GM23338 (cell line): ENCODE results near the gene HIVEP3. TPM values are rescaled to one million over a fixed set of nuclear protein-coding genes. Genes with fewer than 3 reads are reported as not detected.

Experiments
- ATAC-seq: fragments of 200-7000 bp; cut with Tn5 transposase; 3 replicates; pipeline ENCODE4 v1.9.1; 2020
- DNase-seq: peaks from one replicate; pipeline ENCODE4 v3.0.0-alpha.2; 2015; ENCODE audit warnings: low spot score
- H2AFZ ChIP-seq: fragments of 200-600 bp; sonication (generic); 2 replicates; pipeline ENCODE4 v1.8.0; 2016; ENCODE audit warnings: antibody characterized with exemption, mild to moderate bottlenecking, moderate library complexity
- H3F3A ChIP-seq: fragments of 200-600 bp; sonication (generic); replicated peaks from 2 replicates; pipeline ENCODE4 v1.8.0; 2017; ENCODE audit warnings: antibody characterized with exemption, mixed run types, low read depth
- H3K27ac ChIP-seq: fragments of 200-600 bp; sonication (generic); 2 replicates; pipeline ENCODE4 v1.6.1; 2016; ENCODE audit warnings: low read depth
- H3K27me3 ChIP-seq: fragments of 200-600 bp; sonication (generic); 2 replicates; pipeline ENCODE4 v1.8.0; 2016; ENCODE audit warnings: mild to moderate bottlenecking, mixed run types, moderate library complexity; ENCODE audit not compliant: insufficient read depth
- H3K36me3 ChIP-seq: fragments of 200-600 bp; sonication (generic); 2 replicates; pipeline ENCODE4 v1.8.0; 2016; ENCODE audit warnings: mild to moderate bottlenecking; ENCODE audit not compliant: insufficient read depth
- H3K4me1 ChIP-seq: fragments of 200-600 bp; sonication (generic); 2 replicates; pipeline ENCODE4 v1.8.0; 2016; ENCODE audit warnings: mild to moderate bottlenecking, moderate library complexity; ENCODE audit not compliant: insufficient read depth
- H3K4me2 ChIP-seq: fragments of 200-600 bp; sonication (generic); 2 replicates; pipeline ENCODE4 v1.7.1; 2017; ENCODE audit warnings: mixed run types
- H3K4me3 ChIP-seq: fragments of 200-600 bp; sonication (generic); 2 replicates; pipeline ENCODE4 v1.6.1; 2016; ENCODE audit warnings: mixed run types
- H3K79me2 ChIP-seq: fragments of 200-600 bp; sonication (generic); replicated peaks from 2 replicates; pipeline ENCODE4 v1.8.0; 2017; ENCODE audit warnings: mild to moderate bottlenecking; ENCODE audit not compliant: insufficient read depth
- H3K9me2 ChIP-seq: fragments of 200-600 bp; sonication (generic); 2 replicates; pipeline ENCODE4 v1.8.0; 2017; ENCODE audit not compliant: insufficient read depth
- H4K20me1 ChIP-seq: fragments of 200-600 bp; sonication (generic); replicated peaks from 2 replicates; pipeline ENCODE4 v1.8.0; 2017; ENCODE audit warnings: mild to moderate bottlenecking; ENCODE audit not compliant: insufficient read depth
- H3K27ac Mint-ChIP-seq: 2 replicates; pipeline ENCODE4 v1.8.0; 2020; ENCODE audit warnings: inconsistent platforms, mild to moderate bottlenecking, moderate library complexity, mixed read lengths
- H3K27me3 Mint-ChIP-seq: 3 replicates; pipeline ENCODE4 v1.8.0; 2022; ENCODE audit warnings: low read depth, mild to moderate bottlenecking, moderate library complexity, mixed read lengths, inconsistent platforms; ENCODE audit not compliant: insufficient read depth, poor library complexity
- H3K36me3 Mint-ChIP-seq: 3 replicates; pipeline ENCODE4 v1.8.0; 2021; ENCODE audit warnings: low read depth, mild to moderate bottlenecking, inconsistent platforms, moderate library complexity, mixed read lengths
- H3K4me1 Mint-ChIP-seq: 3 replicates; pipeline ENCODE4 v1.8.0; 2020; ENCODE audit warnings: mild to moderate bottlenecking, inconsistent platforms, mixed read lengths
- H3K4me3 Mint-ChIP-seq: 3 replicates; pipeline ENCODE4 v1.8.0; 2021; ENCODE audit warnings: moderate library complexity, mild to moderate bottlenecking, inconsistent platforms, mixed read lengths
- H3K9me3 Mint-ChIP-seq: 3 replicates; pipeline ENCODE4 v1.8.0; 2020; ENCODE audit warnings: moderate library complexity, mild to moderate bottlenecking, inconsistent platforms, mixed read lengths
- CTCF ChIP-seq, 2 experiments: fragments of 200-600 bp in 1 of 2; sonication (generic) in 1 of 2; conservative IDR thresholded peaks; 2 replicates each; pipeline versions ENCODE4 v1.5.1 to v1.6.1; 2016 to 2017; ENCODE audit warnings: antibody characterized with exemption in 2 of 2, low read depth in 2 of 2, mild to moderate bottlenecking in 2 of 2, moderate library complexity in 1 of 2
- EZH2 ChIP-seq: fragments of 200-600 bp; sonication (generic); IDR thresholded peaks from one replicate; pipeline ENCODE4 v1.8.0; 2017; ENCODE audit warnings: antibody characterized with exemption, mild to moderate bottlenecking, low read depth; ENCODE audit not compliant: unreplicated experiment
- NANOG ChIP-seq: IDR thresholded peaks from 2 replicates; pipeline ENCODE4 v1.6.1; 2016; ENCODE audit warnings: antibody characterized with exemption, borderline replicate concordance
- POLR2AphosphoS5 ChIP-seq: IDR thresholded peaks from 2 replicates; pipeline ENCODE4 v1.6.1; 2016; ENCODE audit warnings: antibody characterized with exemption, low read depth
- ZNF114 ChIP-seq: fragments of 250-450 bp; sonication (Bioruptor Pico); IDR thresholded peaks from 2 replicates; pipeline ENCODE4 v1.5.0; 2020; ENCODE audit warnings: mild to moderate bottlenecking, moderate library complexity
- ZNF462 ChIP-seq: fragments of 250-450 bp; sonication (Bioruptor Pico); IDR thresholded peaks from 2 replicates; pipeline ENCODE4 v1.5.0; 2020; ENCODE audit warnings: mild to moderate bottlenecking, moderate library complexity
- polyA plus RNA-seq: library from polyadenylated mRNA; unstranded; fragments of >200 nt; fragmentation: Nextera tagmentation; extraction: Ambion mirVana; gene quantifications from 2 replicates; pipeline ENCODE4 v1.2.1, GENCODE V29; 2016
- total RNA-seq: library from RNA; depleted of rRNA; stranded (reverse); fragments of >200 nt; shearing (Covaris generic); gene quantifications from 2 replicates; pipeline ENCODE4 v1.2.3, GENCODE V29; 2014
- TF ChIP-seq, protein P1 (sequence below): IDR thresholded peaks from 2 replicates; pipeline ENCODE4 v1.6.1; 2016; ENCODE audit warnings: antibody characterized with exemption
- TF ChIP-seq, protein P2 (sequence below): IDR thresholded peaks from one replicate; pipeline ENCODE4 v1.6.1; 2018; ENCODE audit warnings: antibody characterized with exemption; ENCODE audit not compliant: unreplicated experiment

HIVEP3 gene
- total and polyA plus RNA-seq, 2 experiments from 2014 or later = 0.14 to 0.24 TPM

DNA sequence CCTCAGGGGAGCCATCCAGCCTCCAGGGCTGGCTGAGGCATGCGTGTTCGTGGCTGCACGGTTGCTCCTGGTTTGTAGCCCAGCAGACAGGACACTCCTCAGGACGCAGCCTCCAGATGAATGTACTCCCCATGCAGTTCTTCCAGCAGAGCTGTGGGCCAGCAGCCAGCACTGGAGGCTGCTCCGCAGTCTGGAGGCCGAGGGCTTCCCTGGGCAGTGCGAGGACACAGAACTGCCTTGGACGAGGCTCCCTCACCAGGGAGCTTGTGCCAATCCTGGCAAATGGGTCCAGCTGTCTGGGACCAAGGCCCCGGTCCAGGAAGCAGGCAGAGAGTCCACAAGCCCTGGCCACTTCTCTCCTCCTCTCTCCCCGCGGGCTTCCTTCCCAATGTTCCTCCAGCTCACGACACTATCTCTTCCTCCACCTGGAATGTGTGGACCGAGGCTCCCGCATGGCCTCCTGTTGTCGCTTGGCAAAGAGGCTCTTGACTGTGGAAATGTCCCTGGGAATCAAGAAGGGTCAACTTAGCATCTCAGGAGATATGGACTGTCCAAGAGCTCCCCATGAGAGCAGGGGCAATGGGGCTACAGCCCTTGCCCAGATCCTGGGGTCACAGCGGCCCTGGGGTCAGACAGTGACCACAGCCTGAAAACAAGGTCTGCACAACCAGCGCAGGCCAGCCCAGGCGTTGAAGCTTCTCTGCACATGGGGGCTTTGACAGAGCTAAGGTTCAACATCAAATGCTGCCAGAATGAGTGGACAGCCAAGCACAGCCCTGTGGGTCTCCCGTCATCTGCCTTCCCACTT is 439.5 kb downstream of the HIVEP3 start (continued):
- TF ChIP-seq, protein P1, sequence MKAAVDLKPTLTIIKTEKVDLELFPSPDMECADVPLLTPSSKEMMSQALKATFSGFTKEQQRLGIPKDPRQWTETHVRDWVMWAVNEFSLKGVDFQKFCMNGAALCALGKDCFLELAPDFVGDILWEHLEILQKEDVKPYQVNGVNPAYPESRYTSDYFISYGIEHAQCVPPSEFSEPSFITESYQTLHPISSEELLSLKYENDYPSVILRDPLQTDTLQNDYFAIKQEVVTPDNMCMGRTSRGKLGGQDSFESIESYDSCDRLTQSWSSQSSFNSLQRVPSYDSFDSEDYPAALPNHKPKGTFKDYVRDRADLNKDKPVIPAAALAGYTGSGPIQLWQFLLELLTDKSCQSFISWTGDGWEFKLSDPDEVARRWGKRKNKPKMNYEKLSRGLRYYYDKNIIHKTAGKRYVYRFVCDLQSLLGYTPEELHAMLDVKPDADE = no peak
- TF ChIP-seq EZH2 (no peak), ZNF462 (CRISPR knock-in tag) (no peak), NANOG (no peak), POLR2AphosphoS5 (no peak)

DNA sequence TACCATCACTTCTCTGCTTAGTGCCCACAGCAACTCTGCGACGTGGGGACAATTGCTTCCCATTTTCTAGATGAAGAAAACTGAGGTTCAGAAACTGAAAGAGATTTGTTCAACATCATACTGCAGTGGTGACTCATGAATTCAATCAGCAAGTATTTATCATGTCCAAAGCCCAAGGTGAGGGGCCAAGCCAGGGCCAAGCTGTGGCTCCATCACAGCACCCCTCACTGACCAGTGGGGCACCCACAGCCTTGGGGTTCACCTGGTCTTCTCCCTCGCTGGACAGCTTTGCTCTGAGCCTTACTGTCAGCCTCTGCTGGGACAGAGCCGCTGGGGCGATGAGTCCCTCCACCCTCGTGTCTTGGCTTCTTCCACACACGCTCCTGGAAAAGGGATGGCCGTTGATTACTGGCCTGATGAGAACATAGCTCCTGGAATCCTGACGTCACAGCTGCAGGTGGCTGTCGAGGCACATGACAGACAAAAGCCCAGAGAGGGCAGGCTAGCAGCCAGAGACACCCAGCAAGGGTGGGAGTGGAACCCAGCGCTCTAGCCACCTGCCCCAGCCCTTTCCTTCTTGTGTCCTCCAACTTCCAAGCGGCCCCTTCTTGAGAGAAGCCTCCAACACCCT is 440.5 kb downstream of the HIVEP3 start:
- Mint-ChIP-seq H3K27me3 (peaks cover 11% of the 10 kb centered on the region), H3K27ac (no peak overlapping the region), H3K4me1 (peaks cover 21% of the 10 kb centered on the region), H3K9me3 (no peaks in the 10 kb centered on the region), H3K36me3 (no peaks in the 10 kb centered on the region), H3K4me3 (no peak overlapping the region)
- Histone ChIP-seq H4K20me1 (no peaks in the 10 kb centered on the region), H3K27ac (no peak overlapping the region), H3K36me3 (no peaks in the 10 kb centered on the region), H3K27me3 (no peaks in the 10 kb centered on the region), H3K79me2 (no peaks in the 10 kb centered on the region), H3F3A (no peaks in the 10 kb centered on the region), H3K9me2 (no peaks in the 10 kb centered on the region), H3K4me2 (no peak overlapping the region), H3K4me3 (no peak overlapping the region), H3K4me1 (no peaks in the 10 kb centered on the region), H2AFZ (no peak overlapping the region)
- ATAC-seq (no peak), DNase-seq (no peak)
- TF ChIP-seq CTCF (conservative IDR thresholded peaks at IDR 0.05; ENCODE audit: low read depth in 2 of 2) (no peak), ZNF114 (CRISPR knock-in tag) (no peak)
- TF ChIP-seq, protein P2, sequence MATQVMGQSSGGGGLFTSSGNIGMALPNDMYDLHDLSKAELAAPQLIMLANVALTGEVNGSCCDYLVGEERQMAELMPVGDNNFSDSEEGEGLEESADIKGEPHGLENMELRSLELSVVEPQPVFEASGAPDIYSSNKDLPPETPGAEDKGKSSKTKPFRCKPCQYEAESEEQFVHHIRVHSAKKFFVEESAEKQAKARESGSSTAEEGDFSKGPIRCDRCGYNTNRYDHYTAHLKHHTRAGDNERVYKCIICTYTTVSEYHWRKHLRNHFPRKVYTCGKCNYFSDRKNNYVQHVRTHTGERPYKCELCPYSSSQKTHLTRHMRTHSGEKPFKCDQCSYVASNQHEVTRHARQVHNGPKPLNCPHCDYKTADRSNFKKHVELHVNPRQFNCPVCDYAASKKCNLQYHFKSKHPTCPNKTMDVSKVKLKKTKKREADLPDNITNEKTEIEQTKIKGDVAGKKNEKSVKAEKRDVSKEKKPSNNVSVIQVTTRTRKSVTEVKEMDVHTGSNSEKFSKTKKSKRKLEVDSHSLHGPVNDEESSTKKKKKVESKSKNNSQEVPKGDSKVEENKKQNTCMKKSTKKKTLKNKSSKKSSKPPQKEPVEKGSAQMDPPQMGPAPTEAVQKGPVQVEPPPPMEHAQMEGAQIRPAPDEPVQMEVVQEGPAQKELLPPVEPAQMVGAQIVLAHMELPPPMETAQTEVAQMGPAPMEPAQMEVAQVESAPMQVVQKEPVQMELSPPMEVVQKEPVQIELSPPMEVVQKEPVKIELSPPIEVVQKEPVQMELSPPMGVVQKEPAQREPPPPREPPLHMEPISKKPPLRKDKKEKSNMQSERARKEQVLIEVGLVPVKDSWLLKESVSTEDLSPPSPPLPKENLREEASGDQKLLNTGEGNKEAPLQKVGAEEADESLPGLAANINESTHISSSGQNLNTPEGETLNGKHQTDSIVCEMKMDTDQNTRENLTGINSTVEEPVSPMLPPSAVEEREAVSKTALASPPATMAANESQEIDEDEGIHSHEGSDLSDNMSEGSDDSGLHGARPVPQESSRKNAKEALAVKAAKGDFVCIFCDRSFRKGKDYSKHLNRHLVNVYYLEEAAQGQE = no peak
- TF ChIP-seq, protein P1 = no peak
